Osteoblast (primary cell): ENCODE data around the gene SETD1A. TPM values are rescaled to one million over a fixed set of nuclear protein-coding genes. Genes with fewer than 3 reads are reported as not detected.
A peak's percentile ranks its signal among the peaks of the same experiment; 100 is the strongest.

Source experiments
- DNase-seq: peaks from one replicate; pipeline ENCODE4 v3.0.0; 2011; ENCODE audit warnings: low spot score, mixed read lengths; ENCODE audit not compliant: insufficient read length; ENCODE audit errors: missing footprints
- H2AFZ ChIP-seq: 2 replicates; pipeline ENCODE4 v1.6.0; 2011; ENCODE audit warnings: mild to moderate bottlenecking, low read length
- H3K27ac ChIP-seq: 2 replicates; pipeline ENCODE4 v1.5.1; 2011; ENCODE audit warnings: mild to moderate bottlenecking, low read depth, low read length, moderate library complexity
- H3K27me3 ChIP-seq: 2 replicates; pipeline ENCODE4 v1.6.0; 2012; ENCODE audit warnings: mild to moderate bottlenecking, control low read depth, inconsistent platforms, low read length, moderate library complexity; ENCODE audit not compliant: insufficient read depth
- H3K36me3 ChIP-seq: 2 replicates; pipeline ENCODE4 v1.5.1; 2011; ENCODE audit warnings: mild to moderate bottlenecking, low read length, control low read depth, moderate library complexity; ENCODE audit not compliant: insufficient read depth
- H3K4me1 ChIP-seq: 2 replicates; pipeline ENCODE4 v1.5.1; 2011; ENCODE audit warnings: mild to moderate bottlenecking, low read length, control low read depth, moderate library complexity; ENCODE audit not compliant: insufficient read depth
- H3K4me2 ChIP-seq: 2 replicates; pipeline ENCODE4 v1.6.0; 2011; ENCODE audit warnings: mild to moderate bottlenecking, low read length; ENCODE audit not compliant: insufficient read depth
- H3K4me3 ChIP-seq: fragments of 200-600 bp; sonication (generic); 3 replicates; pipeline ENCODE4 v1.5.1; 2012; ENCODE audit warnings: mild to moderate bottlenecking, low read length, inconsistent platforms; ENCODE audit not compliant: insufficient read depth
- H3K79me2 ChIP-seq: 2 replicates; pipeline ENCODE4 v1.6.0; 2012; ENCODE audit warnings: mild to moderate bottlenecking, low read length, control low read depth, inconsistent platforms; ENCODE audit not compliant: insufficient read depth
- H3K9me3 ChIP-seq: 2 replicates; pipeline ENCODE4 v1.5.1; 2011; ENCODE audit warnings: low read depth, low read length, control low read depth
- H4K20me1 ChIP-seq: 2 replicates; pipeline ENCODE4 v1.6.0; 2012; ENCODE audit warnings: mild to moderate bottlenecking, low read length, control low read depth; ENCODE audit not compliant: insufficient read depth
- CTCF ChIP-seq: IDR thresholded peaks from 2 replicates; pipeline ENCODE4 v1.5.1; 2011; ENCODE audit warnings: mild to moderate bottlenecking, low read depth, low read length, moderate library complexity; ENCODE audit errors: extremely low read depth
- total RNA-seq: library from RNA; depleted of rRNA; stranded (reverse); fragments of >200 nt; gene quantifications from 2 replicates; pipeline ENCODE4 v1.2.3, GENCODE V29; 2012

Gene SETD1A
- total RNA-seq, 1 donor, result 2.2 TPM

DNA sequence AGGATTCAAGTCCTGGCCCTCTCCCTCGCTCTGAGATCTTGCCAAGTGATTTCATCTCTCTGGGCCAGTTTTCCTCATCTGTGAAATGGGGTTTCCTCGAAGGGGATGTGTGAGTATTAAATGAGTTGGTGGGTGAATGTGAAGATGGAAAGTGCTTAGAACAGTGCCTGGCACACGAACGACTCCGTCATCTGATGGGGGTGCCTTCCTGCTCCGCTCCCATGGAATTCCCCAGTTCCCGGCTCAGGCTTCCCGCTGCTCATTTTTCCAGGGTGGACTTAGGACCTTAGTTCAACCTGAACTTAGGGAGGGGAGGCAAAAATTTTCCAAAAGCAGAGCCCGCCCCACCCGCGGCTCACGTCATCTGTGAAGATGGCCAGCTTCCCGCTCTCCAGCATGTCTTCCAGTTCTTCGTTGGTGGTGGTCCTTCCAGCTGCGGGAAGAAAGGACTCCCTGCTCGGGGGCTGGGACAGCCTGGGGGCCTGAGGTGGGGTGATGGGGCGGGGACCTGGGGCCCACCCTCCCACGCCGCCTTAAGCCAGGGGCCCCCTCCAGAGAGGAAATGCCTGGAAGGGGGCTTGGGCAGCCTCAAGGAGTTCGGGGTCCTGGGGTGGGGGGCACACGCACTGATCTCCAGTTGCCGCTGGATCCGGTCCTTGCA is 38.9 kb downstream of the SETD1A start:
- peak overlapping the region; percentile 97 for H3K4me2 ChIP-seq

DNA sequence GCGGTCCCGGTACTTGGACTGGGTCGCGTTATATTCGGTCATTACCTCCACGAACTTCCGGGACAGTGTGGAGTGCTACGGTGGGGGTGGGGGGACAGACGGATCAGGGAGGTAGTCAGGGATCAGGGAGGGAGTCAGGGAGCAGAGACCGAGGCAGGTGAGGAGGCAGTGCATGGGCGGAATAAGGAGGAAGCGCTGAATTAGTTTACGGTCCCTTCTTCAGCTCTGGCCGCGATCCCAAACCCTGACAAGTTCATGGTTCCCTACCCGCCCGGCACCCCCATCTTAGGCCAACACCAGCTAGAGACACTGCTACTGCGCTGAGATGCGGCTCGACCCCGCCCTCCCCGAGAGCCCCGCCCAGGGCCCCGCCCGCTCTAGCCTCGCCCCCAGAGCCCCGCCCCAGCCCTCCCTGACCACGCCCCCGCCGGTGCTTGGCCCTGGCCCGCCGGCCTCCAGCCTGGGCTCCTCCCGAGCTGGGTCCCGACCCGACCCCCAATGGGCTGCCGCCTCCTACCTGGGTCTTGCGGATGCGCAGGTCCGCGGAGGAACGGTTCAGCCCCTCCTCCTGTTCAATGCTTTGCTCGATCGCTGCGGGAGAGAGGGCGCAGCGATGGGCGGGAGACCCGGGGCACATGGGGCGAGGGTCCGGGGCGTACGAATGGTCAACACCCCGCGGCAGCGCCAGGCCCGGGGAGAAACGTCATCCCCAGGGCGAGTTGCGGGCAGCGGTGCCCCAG is 39.6 kb downstream of the SETD1A start:
- TF ChIP-seq CTCF, result no peak
- H3K4me2 ChIP-seq, result peak overlapping the region; percentile 97
- no peaks in the 10 kb centered on the region for H3K79me2 ChIP-seq
- peak; percentile 98 for DNase-seq
- H3K27ac ChIP-seq, result peak overlapping the region; percentile 89
- no peaks in the 10 kb centered on the region for H3K27me3 ChIP-seq
- H3K9me3 ChIP-seq, result no peaks in the 10 kb centered on the region
- no peaks in the 10 kb centered on the region for H3K36me3 ChIP-seq
- peaks cover 26% of the 10 kb centered on the region for H3K4me1 ChIP-seq
- H3K4me3 ChIP-seq, result peak overlapping the region; percentile 78
- no peaks in the 10 kb centered on the region for H4K20me1 ChIP-seq
- H2AFZ ChIP-seq, result peak overlapping the region; percentile 92

More for the DNA sequence above, 38.9 kb downstream of the SETD1A start:
- Histone ChIP-seq H3K36me3 (no peaks in the 10 kb centered on the region), H3K4me3 (peak overlapping the region; percentile 78), H2AFZ (peak overlapping the region; percentile 92), H3K27me3 (no peaks in the 10 kb centered on the region), H3K9me3 (no peaks in the 10 kb centered on the region), H3K4me1 (peaks cover 26% of the 10 kb centered on the region), H4K20me1 (no peaks in the 10 kb centered on the region), H3K27ac (peak overlapping the region; percentile 63), H3K79me2 (no peaks in the 10 kb centered on the region)
- no peak for TF ChIP-seq CTCF
- DNase-seq, result peak; percentile 79

DNA sequence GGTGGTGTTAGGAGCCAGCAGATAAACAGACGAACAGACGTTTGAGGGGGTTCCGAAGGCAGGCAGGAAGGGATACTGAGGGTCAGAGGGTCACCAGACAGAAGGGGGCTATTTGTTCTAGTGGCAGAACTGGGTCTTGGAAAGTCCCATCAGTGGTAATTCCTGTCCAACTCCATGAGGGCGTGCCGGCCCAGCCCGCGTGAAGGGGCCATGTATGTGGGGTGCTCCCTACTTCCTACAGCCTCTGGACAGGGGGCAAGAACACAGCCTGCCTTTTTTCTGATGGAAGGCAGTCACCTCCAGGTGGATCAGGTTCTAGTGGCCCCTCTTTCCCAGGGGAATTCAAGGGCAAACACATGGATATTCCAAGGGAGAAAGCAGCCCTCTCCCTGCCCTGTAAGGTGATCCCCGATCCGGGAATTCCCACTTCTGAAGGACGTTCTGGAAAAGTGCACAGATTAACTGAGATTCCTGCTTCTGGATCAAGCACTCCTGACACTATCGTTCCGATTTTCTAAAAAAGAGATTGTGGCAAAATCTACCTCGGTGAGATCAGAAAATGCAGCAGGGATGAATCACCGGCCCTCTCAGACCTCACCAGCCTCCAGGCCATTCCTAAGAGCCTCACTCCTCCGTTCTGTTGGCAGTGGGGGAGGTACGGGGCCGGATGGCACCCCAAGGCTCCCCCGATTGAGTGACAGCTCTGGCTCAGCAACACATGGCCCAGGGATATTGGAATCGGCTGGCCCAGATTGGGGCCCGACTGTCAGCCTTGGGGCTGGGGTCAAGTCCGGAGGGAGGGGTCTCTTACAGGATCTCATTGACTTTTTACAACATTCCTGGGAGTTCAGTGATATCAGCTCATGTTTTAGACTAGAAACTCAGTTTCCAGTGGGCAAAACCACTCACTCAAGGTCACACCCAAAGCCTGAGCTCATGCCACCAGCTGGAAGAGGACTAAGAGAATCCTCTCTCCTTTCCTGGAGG is 40.5 kb downstream of the SETD1A start:
- Histone ChIP-seq H3K4me3 (peak overlapping the region; percentile 78), H3K9me3 (no peaks in the 10 kb centered on the region), H3K36me3 (no peaks in the 10 kb centered on the region), H3K27me3 (no peaks in the 10 kb centered on the region), H3K27ac (peak overlapping the region; percentile 89), H3K79me2 (no peaks in the 10 kb centered on the region), H2AFZ (peak overlapping the region; percentile 80), H3K4me2 (peak overlapping the region; percentile 97), H3K4me1 (peaks cover 26% of the 10 kb centered on the region), H4K20me1 (no peaks in the 10 kb centered on the region)
- no peak for TF ChIP-seq CTCF
- DNase-seq, result peak; percentile 99
